Spleen (tissue), 7 donors: ENCODE results near the gene ST3GAL3.

Source experiments
- CTCF ChIP-seq, 11 experiments: fragments of 200-600 bp in 7 of 11; fragments of 450-650 bp in 4 of 11; sonication (generic) in 4 of 11; IDR thresholded peaks in 8 of 11; conservative IDR thresholded peaks in 3 of 11; 1 replicate in 7 of 11; 2 replicates in 4 of 11; pipeline versions ENCODE4 v1.4.0 to v1.8.0; 2016 to 2021; ENCODE audit warnings: antibody characterized with exemption in 11 of 11, inconsistent platforms in 4 of 11, mild to moderate bottlenecking in 1 of 11
- POLR2AphosphoS5 ChIP-seq, 3 donors: sonication (generic); formaldehyde crosslinking; IDR thresholded peaks; one replicate each; pipeline ENCODE4 v1.5.1; 2017; ENCODE audit warnings: antibody characterized with exemption in 3 of 3
- donor health status: DM: no; HTN: no; CAD: no; lungs with moderate emphysema.
- donor health status: DM: no; HTN: no; CAD: no.
- donor health status: DM: no; HTN: no; CAD: no.

DNA sequence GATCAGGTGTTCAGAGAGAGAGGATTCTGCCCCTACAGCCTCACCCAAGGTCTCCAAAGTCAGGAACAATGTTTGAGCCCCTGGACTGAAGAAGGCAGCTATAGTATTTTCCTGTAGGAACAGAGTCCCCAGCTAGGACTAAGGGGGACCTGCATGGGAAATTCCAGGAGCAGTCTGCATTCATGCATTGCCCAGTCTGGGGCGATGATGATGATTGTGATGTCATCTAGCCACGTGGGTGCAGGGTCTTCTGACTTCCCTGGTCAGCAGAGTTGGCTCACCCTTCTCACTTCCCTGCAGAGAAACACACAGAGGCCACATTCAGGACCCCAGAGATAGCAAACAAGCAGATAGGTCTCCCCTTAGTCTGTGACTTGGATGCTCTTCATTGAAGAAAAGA, 169.8 kb downstream of the ST3GAL3 start:
- TF ChIP-seq CTCF (IDR thresholded peaks at IDR 0.05 in 8 of 11, conservative IDR thresholded peaks at IDR 0.05 in 3 of 11) (no peak), POLR2AphosphoS5 (IDR thresholded peaks at IDR 0.05) (no peak)
